Activated T-helper 2 cell treated with anti-CD3 and anti-CD28 coated beads, Interferon-gamma antibody, Interleukin-2, Interleukin-4, amounts not matched to agents 10 μg/mL and 5 μg/mL and 100 μg/mL, durations not matched to agents 14 hours and 24 hours and 36 hours (primary cell): ENCODE measurements around the gene SLC44A1. TPM values are rescaled to one million over a fixed set of nuclear protein-coding genes. Genes with fewer than 3 reads are reported as not detected.

ENCODE experiments used
- DNase-seq: peaks from one replicate; pipeline ENCODE4 v3.0.0; 2021; ENCODE audit warnings: low spot score
- H3K27ac Mint-ChIP-seq: one replicate; pipeline ENCODE4 v1.8.0; 2021; ENCODE audit warnings: mixed read lengths
- H3K27me3 Mint-ChIP-seq: one replicate; pipeline ENCODE4 v1.8.0; 2021; ENCODE audit warnings: low read depth, mixed read lengths
- H3K36me3 Mint-ChIP-seq: one replicate; pipeline ENCODE4 v1.8.0; 2021; ENCODE audit warnings: low read depth, mixed read lengths
- H3K4me1 Mint-ChIP-seq: one replicate; pipeline ENCODE4 v1.8.0; 2021; ENCODE audit warnings: low read depth, mixed read lengths
- H3K4me3 Mint-ChIP-seq: one replicate; pipeline ENCODE4 v1.8.0; 2021; ENCODE audit warnings: low read depth, mild to moderate bottlenecking, moderate library complexity, mixed read lengths
- H3K9me3 Mint-ChIP-seq: one replicate; pipeline ENCODE4 v1.8.0; 2021; ENCODE audit warnings: mixed read lengths
- intact Hi-C: fragments of 100-400 bp; cut with micrococcal nuclease; formaldehyde crosslinking; loops from one replicate; pipeline ENCODE4 v1.15.1; 2023
- total RNA-seq: library from RNA; stranded (reverse); gene quantifications from 2 replicates; pipeline ENCODE4 v1.2.3, GENCODE V29; 2022

The SLC44A1 gene
- total RNA-seq, 1 donor from 2014 or later = 2.0 TPM

DNA sequence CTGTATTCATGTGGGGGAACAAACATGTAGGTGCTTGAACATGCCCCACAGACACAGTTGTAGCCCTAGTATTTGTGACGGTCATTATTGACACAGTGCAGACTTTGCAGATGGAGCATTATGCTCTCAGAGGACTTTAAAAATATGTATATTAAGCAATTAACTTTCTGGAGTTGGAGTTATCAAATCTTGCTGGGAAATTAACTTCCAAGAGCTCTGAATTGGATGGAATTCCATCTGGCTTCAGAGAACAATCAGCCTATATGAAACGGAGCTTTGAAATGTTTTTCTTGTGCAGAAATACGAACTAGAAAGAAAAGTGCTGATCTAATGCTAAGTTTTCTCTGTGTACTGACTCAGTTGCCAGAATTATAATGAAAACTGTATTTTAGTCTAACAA is 152.4 kb downstream of the SLC44A1 start:
- intact Hi-C loops = no loop called here
- H3K9me3 Mint-ChIP-seq = no peaks in the 10 kb centered on the region
- H3K4me1 Mint-ChIP-seq = no peaks in the 10 kb centered on the region
- H3K27me3 Mint-ChIP-seq = peaks cover 61% of the 10 kb centered on the region
- H3K36me3 Mint-ChIP-seq = no peaks in the 10 kb centered on the region
- no peak overlapping the region for H3K4me3 Mint-ChIP-seq
- DNase-seq = no peak
- no peak overlapping the region for H3K27ac Mint-ChIP-seq

GRCh38 chr9:105399117-105399516 is 154.7 kb downstream of the SLC44A1 start:
- intact Hi-C loops = no loop called here
- no peak overlapping the region for H3K27ac Mint-ChIP-seq
- peaks cover 5% of the 10 kb centered on the region for H3K4me1 Mint-ChIP-seq
- H3K4me3 Mint-ChIP-seq = no peak overlapping the region
- H3K9me3 Mint-ChIP-seq = no peaks in the 10 kb centered on the region
- H3K36me3 Mint-ChIP-seq = no peaks in the 10 kb centered on the region
- no peak for DNase-seq
- peaks cover 67% of the 10 kb centered on the region for H3K27me3 Mint-ChIP-seq

- Mint-ChIP-seq H3K27me3 (peaks cover 57% of the 10 kb centered on the region), H3K4me1 (peaks cover 24% of the 10 kb centered on the region), H3K4me3 (no peak overlapping the region), H3K9me3 (peaks cover under 1% of the 10 kb centered on the region), H3K36me3 (peaks cover under 1% of the 10 kb centered on the region), H3K27ac (no peak overlapping the region)
- intact Hi-C loops = no loop called here
- no peak for DNase-seq
These were observed 157.2 kb downstream of the SLC44A1 start for GRCh38 chr9:105401651-105402050.

DNA sequence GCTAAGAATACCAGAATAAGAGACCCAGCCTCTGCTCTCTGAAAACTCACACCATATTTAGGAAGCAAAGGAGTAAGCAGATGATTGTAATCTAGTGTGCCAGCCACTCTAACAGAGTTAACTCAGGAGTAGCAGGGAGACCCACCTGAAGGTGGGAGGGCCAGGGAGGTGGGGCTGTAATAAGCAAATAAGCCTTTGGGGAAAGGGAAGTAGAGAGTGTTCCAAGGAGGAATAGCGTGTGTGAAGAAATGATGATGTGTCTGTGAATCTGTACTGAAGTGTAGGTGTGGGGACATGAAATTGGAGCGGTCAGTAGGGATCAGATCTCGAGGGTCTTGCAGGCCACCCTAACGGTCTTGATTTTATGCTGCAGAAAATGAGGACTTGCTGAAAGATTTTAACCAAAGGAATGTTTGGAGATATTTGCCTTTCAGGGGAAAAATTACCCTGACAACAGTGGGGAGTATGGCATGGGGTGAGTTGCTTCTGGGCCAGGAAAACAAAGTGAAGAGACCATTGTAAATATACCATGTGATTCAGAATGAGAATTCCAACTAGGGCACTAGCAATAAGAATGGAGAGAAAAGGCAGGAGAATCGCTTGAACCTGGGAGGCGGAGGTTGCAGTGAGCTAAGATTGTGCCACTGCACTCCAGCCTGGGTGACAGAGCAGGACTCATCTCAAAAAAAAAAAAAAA is 159.2 kb downstream of the SLC44A1 start:
- Mint-ChIP-seq H3K4me1 (peaks cover 24% of the 10 kb centered on the region), H3K4me3 (no peak overlapping the region), H3K36me3 (peaks cover 7% of the 10 kb centered on the region), H3K27ac (no peak overlapping the region), H3K27me3 (peaks cover 54% of the 10 kb centered on the region), H3K9me3 (peaks cover 7% of the 10 kb centered on the region)
- no peak for DNase-seq
- intact Hi-C loops = loop anchor here (2.0 kb wide), 2 partner anchors 15 to 159 kb away; partner anchors contain the start of gene SLC44A1

- peaks cover 7% of the 10 kb centered on the region for H3K36me3 Mint-ChIP-seq
- peaks cover 24% of the 10 kb centered on the region for H3K4me1 Mint-ChIP-seq
- DNase-seq = peak; percentile 69
- intact Hi-C loops = loop anchor here (1.0 to 2.0 kb wide), 6 partner anchors 17 to 477 kb away; partner anchors contain the start of genes ABCA1 and SLC44A1
- no peak overlapping the region for H3K27ac Mint-ChIP-seq
- H3K4me3 Mint-ChIP-seq = peak overlapping the region; percentile 31
- peaks cover 7% of the 10 kb centered on the region for H3K9me3 Mint-ChIP-seq
- H3K27me3 Mint-ChIP-seq = peaks cover 58% of the 10 kb centered on the region
These were observed 161.2 kb downstream of the SLC44A1 start for GRCh38 chr9:105405514-105406131.

GRCh38 chr9:105406369-105406768 is 161.9 kb downstream of the SLC44A1 start:
- intact Hi-C loops = no loop called here
- H3K27me3 Mint-ChIP-seq = peaks cover 61% of the 10 kb centered on the region
- H3K36me3 Mint-ChIP-seq = peaks cover 7% of the 10 kb centered on the region
- H3K4me3 Mint-ChIP-seq = peak overlapping the region; percentile 31
- no peak overlapping the region for H3K27ac Mint-ChIP-seq
- H3K4me1 Mint-ChIP-seq = peaks cover 24% of the 10 kb centered on the region
- no peak for DNase-seq
- peaks cover 7% of the 10 kb centered on the region for H3K9me3 Mint-ChIP-seq

- no peaks in the 10 kb centered on the region for H3K9me3 Mint-ChIP-seq
- no peak overlapping the region for H3K27ac Mint-ChIP-seq
- intact Hi-C loops = no loop called here
- no peaks in the 10 kb centered on the region for H3K36me3 Mint-ChIP-seq
- no peak overlapping the region for H3K4me3 Mint-ChIP-seq
- peaks cover 7% of the 10 kb centered on the region for H3K4me1 Mint-ChIP-seq
- DNase-seq = no peak
- H3K27me3 Mint-ChIP-seq = peaks cover 49% of the 10 kb centered on the region
These were observed 169.1 kb downstream of the SLC44A1 start for GRCh38 chr9:105413525-105413924.

GRCh38 chr9:105414947-105415661 is 170.7 kb downstream of the SLC44A1 start:
- Mint-ChIP-seq H3K27me3 (peaks cover 43% of the 10 kb centered on the region), H3K4me1 (peaks cover 7% of the 10 kb centered on the region), H3K4me3 (no peak overlapping the region), H3K36me3 (no peaks in the 10 kb centered on the region), H3K27ac (no peak overlapping the region), H3K9me3 (no peaks in the 10 kb centered on the region)
- intact Hi-C loops = loop anchor here (1.0 to 5.0 kb wide), 3 partner anchors 256 to 633 kb away; no protein-coding TSS in a partner anchor
- DNase-seq = peak; percentile 29

- Mint-ChIP-seq H3K9me3 (no peaks in the 10 kb centered on the region), H3K27me3 (peaks cover 38% of the 10 kb centered on the region), H3K4me3 (no peak overlapping the region), H3K36me3 (no peaks in the 10 kb centered on the region), H3K4me1 (peaks cover 7% of the 10 kb centered on the region), H3K27ac (no peak overlapping the region)
- intact Hi-C loops = loop anchor here (1.0 to 5.0 kb wide), 3 partner anchors 256 to 633 kb away; no protein-coding TSS in a partner anchor
- DNase-seq = no peak
These were observed 171.2 kb downstream of the SLC44A1 start for GRCh38 chr9:105415662-105415980.

- intact Hi-C loops = loop anchor here (5.0 kb wide), 1 partner anchor 635 kb away; no protein-coding TSS in a partner anchor
- peaks cover 28% of the 10 kb centered on the region for H3K27me3 Mint-ChIP-seq
- no peak overlapping the region for H3K27ac Mint-ChIP-seq
- H3K9me3 Mint-ChIP-seq = no peaks in the 10 kb centered on the region
- H3K4me3 Mint-ChIP-seq = no peak overlapping the region
- no peak for DNase-seq
- H3K4me1 Mint-ChIP-seq = peaks cover 7% of the 10 kb centered on the region
- no peaks in the 10 kb centered on the region for H3K36me3 Mint-ChIP-seq
These were observed 172.4 kb downstream of the SLC44A1 start for GRCh38 chr9:105416840-105417239.

DNA sequence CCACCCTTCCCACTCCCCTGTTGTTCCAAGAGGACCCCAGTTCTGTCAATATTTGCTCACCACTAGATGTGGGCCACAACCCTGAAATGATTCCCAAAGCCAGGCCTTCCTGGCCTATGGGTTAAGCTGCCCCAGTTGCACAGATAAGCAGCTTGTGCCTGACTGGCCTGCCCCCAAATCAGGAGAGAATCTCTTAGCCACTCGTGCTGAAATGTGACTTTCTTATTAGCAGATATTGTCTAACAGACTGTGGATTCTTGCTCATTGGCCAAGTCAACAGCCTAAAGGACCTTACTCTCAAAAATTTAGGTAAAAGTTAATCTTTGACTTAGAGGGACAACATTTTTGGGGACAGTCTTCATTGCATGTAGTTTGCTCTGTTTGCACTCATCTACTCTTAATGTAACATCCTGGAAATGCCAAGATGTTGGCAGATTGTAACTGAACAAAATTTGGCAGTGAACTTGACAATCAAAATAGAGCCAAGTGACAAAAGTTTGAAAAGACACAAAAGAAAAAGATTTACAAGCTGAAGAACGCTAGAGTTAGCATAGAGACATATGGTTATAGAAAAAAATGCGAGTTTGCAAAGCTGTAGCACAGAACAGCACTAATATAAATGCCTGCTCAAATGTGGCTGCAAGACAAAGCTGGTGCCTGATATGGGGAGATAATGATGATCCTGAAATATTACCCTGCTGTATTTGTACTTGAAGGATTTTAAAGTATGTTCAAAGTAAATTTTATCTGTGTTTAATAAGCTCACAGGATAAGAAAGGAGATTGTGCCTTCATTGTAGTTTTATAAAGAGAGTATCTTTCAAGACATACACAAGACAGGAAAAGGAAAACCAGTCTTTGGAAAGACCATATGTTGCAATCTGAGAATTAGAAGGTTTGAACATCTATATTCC is 174.4 kb downstream of the SLC44A1 start:
- intact Hi-C loops = loop anchor here (5.0 kb wide), 1 partner anchor 637 kb away; no protein-coding TSS in a partner anchor
- Mint-ChIP-seq H3K27ac (no peak overlapping the region), H3K36me3 (no peaks in the 10 kb centered on the region)

More for the DNA sequence above, 174.4 kb downstream of the SLC44A1 start:
- DNase-seq = no peak
- Mint-ChIP-seq H3K4me1 (peaks cover 7% of the 10 kb centered on the region), H3K27me3 (peaks cover 14% of the 10 kb centered on the region), H3K4me3 (no peak overlapping the region), H3K9me3 (no peaks in the 10 kb centered on the region)
